Endothelial cell of umbilical vein (primary cell): ENCODE results near the gene ENKD1. TPM values are rescaled to one million over a fixed set of nuclear protein-coding genes. Genes with fewer than 3 reads are reported as not detected.

Experiments used
- BruUV-seq: library from RNA; stranded (reverse); fragments of 400-500 nt; replicated peaks from 2 replicates; lab custom pipeline; 2021; lab: Mats Ljungman, UMichigan
- CTCF ChIA-PET: fragments of 300-600, 350-600 bp; sonication (Branson Sonifier 250); formaldehyde crosslinking; loops from one replicate; lab custom pipeline; 2021; ENCODE audit warnings: antibody characterized with exemption, inconsistent platforms; lab: Charles Lee
- POLR2A ChIA-PET: fragments of 300-600, 350-600 bp; sonication (Branson Sonifier 250); formaldehyde crosslinking; loops from one replicate; lab custom pipeline; 2021; ENCODE audit warnings: antibody characterized with exemption, inconsistent platforms; lab: Charles Lee
- DNase-seq: peaks from one replicate; pipeline ENCODE4 v3.0.0-alpha.2; 2011; ENCODE audit warnings: low read depth, low spot score
- FAIRE-seq: peaks from 2 replicates; lab custom pipeline; 2011; peaks lifted over from hg19 to GRCh38; lab: Jason Lieb, UNC
- H2AFZ ChIP-seq: 2 replicates; pipeline ENCODE4 v1.6.0; 2012; ENCODE audit warnings: low read depth, low read length, control low read depth, inconsistent platforms
- H3K27ac ChIP-seq: 2 replicates; pipeline ENCODE4 v1.5.1; 2011; ENCODE audit warnings: low read depth, mild to moderate bottlenecking, control low read depth, low read length, moderate library complexity; ENCODE audit not compliant: insufficient read depth
- H3K27me3 ChIP-seq, 2 experiments: 2 replicates each; pipeline versions ENCODE4 v1.6.0 to v1.6.1; 2011; ENCODE audit warnings: low read length in 2 of 2, mixed read lengths in 1 of 2; ENCODE audit not compliant: control insufficient read depth in 2 of 2, insufficient read depth in 2 of 2
- H3K36me3 ChIP-seq, 2 experiments: 2 replicates in 1 of 2; 3 replicates in 1 of 2; pipeline ENCODE4 v1.5.1; 2011; ENCODE audit warnings: low read length in 2 of 2, mild to moderate bottlenecking in 1 of 2, moderate library complexity in 1 of 2; ENCODE audit not compliant: control insufficient read depth in 2 of 2, insufficient read depth in 2 of 2; ENCODE audit errors: extremely low read depth in 1 of 2
- H3K4me1 ChIP-seq: 3 replicates; pipeline ENCODE4 v1.5.1; 2011; ENCODE audit warnings: mild to moderate bottlenecking, low read length; ENCODE audit not compliant: control insufficient read depth, insufficient read depth; ENCODE audit errors: extremely low read depth
- H3K4me2 ChIP-seq: 2 replicates; pipeline ENCODE4 v1.6.1; 2011; ENCODE audit warnings: low read length, control low read depth, mixed read lengths; ENCODE audit not compliant: insufficient read depth
- H3K4me3 ChIP-seq, 3 experiments: fragments of 200-600 bp in 1 of 3; sonication (generic), shearing (Covaris generic) in 1 of 3; replicated peaks in 1 of 3; 2 replicates each; pipeline ENCODE4 v1.5.1; 2011 to 2016; ENCODE audit warnings: control low read depth in 3 of 3, low read length in 3 of 3, mild to moderate bottlenecking in 2 of 3, inconsistent platforms in 1 of 3, low read depth in 1 of 3, moderate library complexity in 1 of 3; ENCODE audit not compliant: insufficient read depth in 1 of 3
- H3K79me2 ChIP-seq: 2 replicates; pipeline ENCODE4 v1.6.0; 2012; ENCODE audit warnings: low read length, inconsistent platforms; ENCODE audit not compliant: control insufficient read depth, insufficient read depth
- H3K9ac ChIP-seq: replicated peaks from 2 replicates; pipeline ENCODE3; 2011; ENCODE audit warnings: low read length, control low read depth; ENCODE audit not compliant: insufficient read depth; ENCODE audit errors: extremely low read depth
- H3K9me1 ChIP-seq: replicated peaks from 3 replicates; pipeline ENCODE4 v1.6.0; 2011; ENCODE audit warnings: mild to moderate bottlenecking, low read length; ENCODE audit not compliant: control insufficient read depth, insufficient read depth; ENCODE audit errors: extremely low read depth
- H3K9me3 ChIP-seq: replicated peaks from 2 replicates; pipeline ENCODE4 v1.5.1; 2012; ENCODE audit warnings: low read length, inconsistent platforms; ENCODE audit not compliant: control insufficient read depth, insufficient read depth
- H4K20me1 ChIP-seq: replicated peaks from 2 replicates; pipeline ENCODE3; 2011; ENCODE audit warnings: mild to moderate bottlenecking, low read length; ENCODE audit not compliant: control insufficient read depth, insufficient read depth; ENCODE audit errors: extremely low read depth
- FOS ChIP-seq: IDR thresholded peaks from 2 replicates; pipeline ENCODE4 v1.6.1; 2011; ENCODE audit warnings: mild to moderate bottlenecking, low read length, moderate library complexity, borderline replicate concordance; ENCODE audit not compliant: insufficient read depth
- JUN ChIP-seq: IDR thresholded peaks from 2 replicates; pipeline ENCODE4 v1.6.1; 2011; ENCODE audit warnings: borderline replicate concordance, low read depth; ENCODE audit not compliant: insufficient read length, insufficient read depth
- MAX ChIP-seq: IDR thresholded peaks from 2 replicates; pipeline ENCODE4 v1.6.1; 2011; ENCODE audit not compliant: insufficient read depth, insufficient read length
- dilution Hi-C: fragments of 300-500 bp; cut with MboI; formaldehyde crosslinking; loops from one replicate; pipeline ENCODE4 v1.15.0; 2019; ENCODE audit warnings: low sequenced_read_pairs; ENCODE audit not compliant: extremely low pct_ligation_motif_present
- intact Hi-C: fragments of 100-400 bp; cut with micrococcal nuclease; formaldehyde crosslinking; loops from one replicate; pipeline ENCODE4 v1.10.0; 2022
- polyA plus RNA-seq, 4 experiments: library from polyadenylated mRNA; depleted of rRNA in 3 of 4; stranded (reverse) in 3 of 4; unstranded in 1 of 4; fragments of >200 nt; gene quantifications; 2 replicates each; pipeline versions ENCODE4 v1.2.1 to v1.2.3, GENCODE V29; 2011 to 2012; ENCODE audit warnings: missing spikeins in 1 of 4
- total RNA-seq: library from RNA; stranded (reverse); gene quantifications from 2 replicates; pipeline ENCODE4 v1.2.3, GENCODE V29; 2021

Gene ENKD1
- total and polyA plus RNA-seq, 2 donors (not counting 3 experiments of a cell fraction or from before 2014, with no cell fraction given) = 16.7 to 17.3 TPM

DNA sequence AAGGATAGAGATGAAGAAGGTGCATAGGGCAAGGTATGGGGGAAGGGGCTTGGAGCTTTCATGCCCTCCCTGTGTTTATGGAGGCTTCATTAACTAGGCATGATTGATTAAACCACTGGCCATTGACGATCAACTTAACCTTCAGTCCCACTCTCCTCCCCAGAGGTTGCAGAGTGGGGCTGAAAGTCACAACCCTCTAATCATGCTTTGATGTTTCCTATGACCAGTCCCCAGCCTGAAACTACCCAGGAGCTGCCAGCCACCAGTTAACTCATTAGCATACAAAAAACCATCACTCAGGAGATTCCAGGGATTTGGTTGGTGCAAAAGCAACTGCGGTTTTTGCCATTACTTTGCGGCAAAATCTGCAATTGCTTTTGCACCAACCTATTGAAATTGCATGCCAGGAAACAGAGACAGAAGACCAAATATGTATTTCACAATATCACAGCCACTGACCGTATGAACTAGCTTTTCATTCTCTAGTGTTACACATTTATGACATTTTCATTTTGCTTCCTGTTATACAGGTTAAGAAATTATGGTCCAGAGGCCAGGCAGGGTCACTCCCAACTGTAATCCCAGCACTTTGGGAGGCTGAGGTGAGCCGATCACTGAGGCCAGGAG lies 47.2 kb upstream of the ENKD1 start:
- Histone ChIP-seq H2AFZ (no peak overlapping the region), H3K9ac (no peak overlapping the region), H3K27ac (no peak overlapping the region), H3K9me3 (no peaks in the 10 kb centered on the region), H3K4me1 (peaks cover 10% of the 10 kb centered on the region), H3K9me1 (no peaks in the 10 kb centered on the region), H3K79me2 (peaks cover 87% of the 10 kb centered on the region), H4K20me1 (peaks cover 8% of the 10 kb centered on the region), H3K4me3 (no peak overlapping the region), H3K27me3 (no peaks in the 10 kb centered on the region), H3K36me3 (peaks cover 0 to 2% of the 10 kb centered on the region in 2 experiments), H3K4me2 (no peak overlapping the region)
- dilution Hi-C loops (no loop called here), intact Hi-C loops (no loop called here)
- no TSS peak for BruUV-seq
- TF ChIP-seq JUN (no peak), MAX (no peak), FOS (no peak)
- FAIRE-seq (no peak), DNase-seq (no peak)
- POLR2A ChIA-PET = no interaction called here
- CTCF ChIA-PET = interaction anchor here (1.3 kb wide), 1 partner anchor 103 kb away, joined by 4 read pairs; no protein-coding TSS in a partner anchor

GRCh38 chr16:67710607-67711006 lies 44.1 kb upstream of the ENKD1 start:
- no peaks in the 10 kb centered on the region for H3K4me1 ChIP-seq
- no peaks in the 10 kb centered on the region for H3K27me3 ChIP-seq
- no peak for TF ChIP-seq MAX
- H4K20me1 ChIP-seq = peaks cover 8% of the 10 kb centered on the region
- H2AFZ ChIP-seq = no peak overlapping the region
- peaks cover 81% of the 10 kb centered on the region for H3K79me2 ChIP-seq
- H3K27ac ChIP-seq = no peak overlapping the region
- no peak overlapping the region for H3K4me3 ChIP-seq
- no peaks in the 10 kb centered on the region for H3K9me1 ChIP-seq
- DNase-seq (no peak), FAIRE-seq (no peak)
- dilution Hi-C loops (no loop called here), intact Hi-C loops (no loop called here)
- no peaks in the 10 kb centered on the region for H3K9me3 ChIP-seq
- no TSS peak for BruUV-seq
- H3K9ac ChIP-seq = no peak overlapping the region
- H3K4me2 ChIP-seq = no peak overlapping the region
- H3K36me3 ChIP-seq = no peaks in the 10 kb centered on the region
- CTCF ChIA-PET = no interaction called here
- POLR2A ChIA-PET = no interaction called here
